Measurements from ENCODE around the gene ABT1. TPM values are rescaled to one million over a fixed set of nuclear protein-coding genes. Genes with fewer than 3 reads are reported as not detected.

ABT1 gene
- total RNA-seq, 1 experiment from 2014 or later: 19.5 TPM

DNA sequence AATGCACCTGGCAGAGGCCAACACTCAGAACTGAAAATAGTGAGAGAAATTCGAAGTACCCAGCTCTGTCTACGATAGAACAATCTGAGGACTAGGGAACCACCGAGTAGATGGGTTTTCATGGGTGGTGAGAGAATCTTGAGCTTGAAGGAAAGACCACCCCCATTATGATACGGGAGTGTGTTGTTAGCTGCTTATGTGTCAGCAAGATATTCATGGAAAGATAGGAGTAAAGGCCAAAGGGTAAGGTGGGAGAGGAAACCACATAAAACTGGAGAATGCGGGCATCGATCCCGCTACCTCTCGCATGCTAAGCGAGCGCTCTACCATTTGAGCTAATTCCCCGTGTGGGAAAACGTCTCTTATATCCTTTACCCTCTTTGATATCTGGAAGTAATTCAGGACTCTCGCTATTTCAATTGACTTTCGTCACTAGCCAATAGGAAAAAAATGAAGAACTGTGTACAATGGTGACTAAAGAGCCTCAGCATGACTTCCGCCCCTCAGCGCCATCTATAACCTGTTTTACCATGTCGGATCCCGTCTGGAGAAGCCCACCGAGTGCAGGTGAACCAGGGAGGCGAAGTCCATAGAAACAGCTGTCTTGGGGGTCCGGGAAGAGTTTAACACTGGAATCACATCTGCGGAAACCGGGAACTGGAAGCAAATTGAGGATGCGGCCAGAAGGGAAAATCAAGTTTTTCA is 25.0 kb upstream of the ABT1 start:
- DNase-seq: peak; percentile 76 to 90
- Histone ChIP-seq H3K9me2 (ENCODE audit: insufficient read depth) (no peaks in the 10 kb centered on the region), H3K27me3 (ENCODE audit: insufficient read depth, low read depth) (no peaks in the 10 kb centered on the region), H4K20me1 (ENCODE audit: insufficient read depth) (no peaks in the 10 kb centered on the region), H3F3A (ENCODE audit: insufficient read depth, low read depth) (peaks cover 37% of the 10 kb centered on the region), H2AFZ (peak overlapping the region; percentile 96), H3K9me3 (ENCODE audit: insufficient read depth, low read depth) (no peaks in the 10 kb centered on the region), H3K36me3 (ENCODE audit: low read depth) (no peaks in the 10 kb centered on the region), H3K79me2 (ENCODE audit: low read depth) (no peaks in the 10 kb centered on the region), H3K4me2 (peak overlapping the region; percentile 72), H3K4me1 (replicated peaks; ENCODE audit: insufficient read depth) (0 out of 2 replicates have a peak, but pooled peaks cover 6% of the 10 kb centered on the region), H3K4me3 (peak overlapping the region; percentile 74), H3K27ac (peak overlapping the region; percentile 82)
- TSS peak; percentile 74 for BruUV-seq (replicated peaks)
- intact Hi-C loops (cut with micrococcal nuclease; ENCODE audit: unreplicated experiment): loop anchor here (1.0 kb wide), 1 partner anchor 25 kb away; the partner anchor contains the start of gene ABT1
- ChIA-PET POLR2A (ENCODE audit: unreplicated experiment) (interaction anchor here (0.5 to 1.4 kb wide), 5 partner anchors 24 to 546 kb away, joined by 3 to 39 read pairs (median 3); a partner anchor contains a TSS), CTCF (interaction anchor here (0.5 to 3.1 kb wide), 9 partner anchors 24 to 617 kb away, joined by 3 to 22 read pairs (median 7); no protein-coding TSS in a partner anchor)
- TF ChIP-seq, protein P1, sequence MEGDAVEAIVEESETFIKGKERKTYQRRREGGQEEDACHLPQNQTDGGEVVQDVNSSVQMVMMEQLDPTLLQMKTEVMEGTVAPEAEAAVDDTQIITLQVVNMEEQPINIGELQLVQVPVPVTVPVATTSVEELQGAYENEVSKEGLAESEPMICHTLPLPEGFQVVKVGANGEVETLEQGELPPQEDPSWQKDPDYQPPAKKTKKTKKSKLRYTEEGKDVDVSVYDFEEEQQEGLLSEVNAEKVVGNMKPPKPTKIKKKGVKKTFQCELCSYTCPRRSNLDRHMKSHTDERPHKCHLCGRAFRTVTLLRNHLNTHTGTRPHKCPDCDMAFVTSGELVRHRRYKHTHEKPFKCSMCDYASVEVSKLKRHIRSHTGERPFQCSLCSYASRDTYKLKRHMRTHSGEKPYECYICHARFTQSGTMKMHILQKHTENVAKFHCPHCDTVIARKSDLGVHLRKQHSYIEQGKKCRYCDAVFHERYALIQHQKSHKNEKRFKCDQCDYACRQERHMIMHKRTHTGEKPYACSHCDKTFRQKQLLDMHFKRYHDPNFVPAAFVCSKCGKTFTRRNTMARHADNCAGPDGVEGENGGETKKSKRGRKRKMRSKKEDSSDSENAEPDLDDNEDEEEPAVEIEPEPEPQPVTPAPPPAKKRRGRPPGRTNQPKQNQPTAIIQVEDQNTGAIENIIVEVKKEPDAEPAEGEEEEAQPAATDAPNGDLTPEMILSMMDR (conservative IDR thresholded peaks at IDR 0.05): no peak
- no peak for TF ChIP-seq EZH2 (IDR thresholded peaks at IDR 0.05; ENCODE audit: low read depth)

DNA sequence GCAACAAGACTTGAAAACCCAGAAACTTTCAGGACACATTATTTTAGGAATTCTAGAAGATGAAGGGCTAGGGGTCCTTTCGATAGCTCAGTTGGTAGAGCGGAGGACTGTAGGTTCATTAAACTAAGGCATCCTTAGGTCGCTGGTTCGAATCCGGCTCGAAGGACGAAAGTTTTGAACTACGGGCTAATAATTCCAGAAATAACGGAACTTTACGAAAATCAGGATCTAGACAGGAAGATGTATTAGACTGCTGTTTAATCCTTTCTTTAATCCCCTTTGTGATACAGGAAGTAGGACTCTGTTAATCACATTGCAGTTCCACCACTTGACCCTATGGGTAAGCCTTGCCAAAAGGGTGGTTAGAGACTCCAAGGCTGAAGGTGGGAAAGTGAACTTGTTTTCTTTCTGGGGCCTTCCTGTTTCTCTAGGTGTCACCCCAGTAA is 21.2 kb upstream of the ABT1 start:
- Histone ChIP-seq H3K4me2 (peak overlapping the region; percentile 83), H2AFZ (no peak overlapping the region; the same call in 1 of the 2 replicates), H3K9me2 (ENCODE audit: insufficient read depth) (no peaks in the 10 kb centered on the region), H3K4me1 (replicated peaks; ENCODE audit: insufficient read depth) (0 out of 2 replicates have a peak, but pooled peaks cover 6% of the 10 kb centered on the region), H3K9me3 (ENCODE audit: insufficient read depth, low read depth) (peaks cover 7% of the 10 kb centered on the region; the same call in 1 of the 2 replicates), H3K36me3 (ENCODE audit: low read depth) (no peaks in the 10 kb centered on the region), H3K27me3 (ENCODE audit: insufficient read depth, low read depth) (no peaks in the 10 kb centered on the region), H4K20me1 (ENCODE audit: insufficient read depth) (no peaks in the 10 kb centered on the region), H3F3A (ENCODE audit: insufficient read depth, low read depth) (peaks cover 29% of the 10 kb centered on the region; the same call in 1 of the 2 replicates), H3K27ac (no peak overlapping the region), H3K4me3 (no peak overlapping the region), H3K79me2 (ENCODE audit: low read depth) (no peaks in the 10 kb centered on the region)
- BruUV-seq (replicated peaks): no TSS peak
- DNase-seq: no peak
- intact Hi-C loops (cut with micrococcal nuclease; ENCODE audit: unreplicated experiment): loop anchor here (5.0 kb wide), 1 partner anchor 398 kb away; no protein-coding TSS in a partner anchor
- ChIA-PET POLR2A (ENCODE audit: unreplicated experiment) (interaction anchor here (0.6 kb wide), 1 partner anchor 554 kb away, joined by 4 read pairs; no protein-coding TSS in a partner anchor), CTCF (no interaction called here)
- TF ChIP-seq EZH2 (IDR thresholded peaks at IDR 0.05; ENCODE audit: low read depth): no peak
- TF ChIP-seq, protein P1 (conservative IDR thresholded peaks at IDR 0.05): no peak

DNA sequence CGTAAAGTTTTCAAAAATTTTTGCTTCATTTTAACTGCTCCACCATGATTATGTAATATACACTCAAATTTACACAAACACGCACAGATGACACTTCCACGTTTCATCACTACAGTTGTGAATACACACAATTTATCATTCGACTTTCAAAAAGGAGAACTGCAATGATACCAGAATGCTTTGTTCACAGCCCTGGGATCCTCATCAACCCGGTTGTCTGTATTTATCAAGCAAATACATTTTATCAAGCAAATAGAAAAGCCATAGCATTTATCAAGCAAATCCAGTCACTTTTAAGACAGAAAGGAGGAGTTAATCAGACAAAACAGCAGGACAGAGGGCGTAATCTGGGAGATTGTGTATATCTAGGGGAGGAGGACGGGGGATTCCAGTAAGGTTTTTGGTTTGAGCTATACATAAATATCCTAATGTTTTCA is 20.3 kb upstream of the ABT1 start:
- no peaks in the 10 kb centered on the region for H4K20me1 ChIP-seq (ENCODE audit: insufficient read depth)
- no peak for TF ChIP-seq EZH2 (IDR thresholded peaks at IDR 0.05; ENCODE audit: low read depth)
- TF ChIP-seq, protein P1 (conservative IDR thresholded peaks at IDR 0.05): no peak
- H2AFZ ChIP-seq: peak overlapping the region; percentile 79
- H3K36me3 ChIP-seq (ENCODE audit: low read depth): no peaks in the 10 kb centered on the region
- no peaks in the 10 kb centered on the region for H3K27me3 ChIP-seq (ENCODE audit: insufficient read depth, low read depth)
- 0 out of 2 replicates have a peak, but pooled peaks cover 6% of the 10 kb centered on the region for H3K4me1 ChIP-seq (replicated peaks; ENCODE audit: insufficient read depth)
- H3K9me3 ChIP-seq (ENCODE audit: insufficient read depth, low read depth): peaks cover 7% of the 10 kb centered on the region; the same call in 1 of the 2 replicates
- intact Hi-C loops (cut with micrococcal nuclease; ENCODE audit: unreplicated experiment): loop anchor here (5.0 kb wide), 1 partner anchor 399 kb away; no protein-coding TSS in a partner anchor
- ChIA-PET POLR2A (ENCODE audit: unreplicated experiment) (interaction anchor here (0.5 to 0.7 kb wide), 5 partner anchors 19 to 1394 kb away, joined by 3 to 5 read pairs (median 4); a partner anchor contains a TSS), CTCF (interaction anchor here (0.7 to 1.5 kb wide), 3 partner anchors 19 to 240 kb away, joined by 3 to 10 read pairs (median 3); no protein-coding TSS in a partner anchor)
- no peak for DNase-seq
- H3K79me2 ChIP-seq (ENCODE audit: low read depth): no peaks in the 10 kb centered on the region
- H3K9me2 ChIP-seq (ENCODE audit: insufficient read depth): no peaks in the 10 kb centered on the region
- H3F3A ChIP-seq (ENCODE audit: insufficient read depth, low read depth): peaks cover 25% of the 10 kb centered on the region; the same call in 1 of the 2 replicates
- H3K27ac ChIP-seq: no peak overlapping the region; the same call in 1 of the 2 replicates
- BruUV-seq (replicated peaks): no TSS peak
- peak overlapping the region; percentile 83 for H3K4me2 ChIP-seq
- peak overlapping the region; percentile 60 for H3K4me3 ChIP-seq
